ENCODE measurements around the gene MAP4. TPM values are rescaled to one million over a fixed set of nuclear protein-coding genes. Genes with fewer than 3 reads are reported as not detected.

The MAP4 gene
- total RNA-seq, 6 donors from 2014 or later: 106 to 199 (median 148) TPM

DNA sequence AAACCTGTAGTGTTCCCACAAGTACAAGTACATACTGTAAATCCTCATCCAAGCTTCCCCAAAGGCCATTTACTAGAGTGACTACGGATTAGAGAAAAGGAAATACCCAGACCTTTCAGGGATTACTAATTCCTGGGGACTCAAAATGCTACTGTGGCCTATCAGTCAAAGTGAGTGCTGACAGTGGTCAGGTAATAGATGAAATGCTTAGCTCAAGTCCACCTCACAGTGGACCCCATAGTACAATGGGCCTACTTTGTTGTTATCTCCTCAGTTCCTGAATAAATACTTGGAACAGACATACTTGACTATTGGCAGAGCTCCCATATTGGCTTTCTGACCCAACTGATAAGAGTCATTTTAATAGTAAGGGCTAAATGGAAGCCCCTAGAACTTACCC lies 61.6 kb downstream of the MAP4 start:
- Histone ChIP-seq H3K27me3 (no peaks in the 10 kb centered on the region), H3K4me1 (peaks cover 0 to 8% (median 3%) of the 10 kb centered on the region in 4 donors), H3K4me3 (no peak overlapping the region), H3K9me3 (no peaks in the 10 kb centered on the region), H3K36me3 (no peaks in the 10 kb centered on the region), H3K27ac (no peak overlapping the region)
- WGBS, 2 donors: 50 to 55% methylated on average over 1 of the region's 1 CpG
- no peak for TF ChIP-seq POLR2A (IDR thresholded peaks at IDR 0.05)
- TF ChIP-seq EP300 (IDR thresholded peaks at IDR 0.05): no peak
- TF ChIP-seq, protein P1, sequence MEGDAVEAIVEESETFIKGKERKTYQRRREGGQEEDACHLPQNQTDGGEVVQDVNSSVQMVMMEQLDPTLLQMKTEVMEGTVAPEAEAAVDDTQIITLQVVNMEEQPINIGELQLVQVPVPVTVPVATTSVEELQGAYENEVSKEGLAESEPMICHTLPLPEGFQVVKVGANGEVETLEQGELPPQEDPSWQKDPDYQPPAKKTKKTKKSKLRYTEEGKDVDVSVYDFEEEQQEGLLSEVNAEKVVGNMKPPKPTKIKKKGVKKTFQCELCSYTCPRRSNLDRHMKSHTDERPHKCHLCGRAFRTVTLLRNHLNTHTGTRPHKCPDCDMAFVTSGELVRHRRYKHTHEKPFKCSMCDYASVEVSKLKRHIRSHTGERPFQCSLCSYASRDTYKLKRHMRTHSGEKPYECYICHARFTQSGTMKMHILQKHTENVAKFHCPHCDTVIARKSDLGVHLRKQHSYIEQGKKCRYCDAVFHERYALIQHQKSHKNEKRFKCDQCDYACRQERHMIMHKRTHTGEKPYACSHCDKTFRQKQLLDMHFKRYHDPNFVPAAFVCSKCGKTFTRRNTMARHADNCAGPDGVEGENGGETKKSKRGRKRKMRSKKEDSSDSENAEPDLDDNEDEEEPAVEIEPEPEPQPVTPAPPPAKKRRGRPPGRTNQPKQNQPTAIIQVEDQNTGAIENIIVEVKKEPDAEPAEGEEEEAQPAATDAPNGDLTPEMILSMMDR (IDR thresholded peaks at IDR 0.05): no peak
- TF ChIP-seq POLR2AphosphoS5 (IDR thresholded peaks at IDR 0.05): no peak
- DNase-seq (no peak), ATAC-seq (ENCODE audit: low FRiP score in 2 of 2) (no peak)

DNA sequence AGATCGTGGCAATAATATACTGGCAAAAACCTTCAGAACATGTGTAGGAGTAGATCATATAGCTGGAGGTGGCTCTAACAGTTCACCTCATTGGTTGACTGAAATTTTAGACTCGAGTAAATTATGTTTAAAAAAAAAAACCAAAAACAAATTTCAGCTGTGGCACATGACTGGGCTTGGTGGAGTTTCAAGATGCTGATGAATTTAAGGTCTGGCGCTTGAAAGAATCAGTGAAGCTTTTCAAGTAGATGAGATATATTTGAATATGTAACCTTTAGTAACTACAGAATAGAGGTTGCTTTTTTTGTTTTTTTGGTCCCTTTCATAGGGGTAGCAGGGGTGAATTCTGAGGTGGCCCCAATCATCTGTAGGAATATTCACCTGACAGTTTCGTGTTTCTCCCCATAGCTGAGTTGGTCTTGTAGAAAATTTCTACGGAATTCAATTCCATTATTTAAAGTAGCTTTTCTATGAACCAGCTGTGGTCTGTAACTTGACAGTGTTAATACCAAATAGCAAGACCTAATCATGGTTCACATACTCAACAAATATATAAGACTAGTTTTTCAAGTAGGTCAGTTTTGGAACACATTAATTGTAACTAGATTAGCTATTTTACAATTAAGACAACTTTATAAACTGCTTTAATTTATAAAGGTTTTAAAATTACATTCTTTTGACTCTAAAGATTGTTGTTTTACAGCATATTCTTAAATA lies 65.6 kb downstream of the MAP4 start:
- DNase-seq (no peak), ATAC-seq (ENCODE audit: low FRiP score in 2 of 2) (no peak)
- Histone ChIP-seq H3K27ac (no peak overlapping the region), H3K27me3 (no peaks in the 10 kb centered on the region), H3K4me3 (no peak overlapping the region), H3K4me1 (peaks cover 0 to 8% (median 3%) of the 10 kb centered on the region in 4 donors), H3K9me3 (no peaks in the 10 kb centered on the region), H3K36me3 (no peaks in the 10 kb centered on the region)
- WGBS, 2 donors: 86 to 87% methylated on average over 5 of the region's 5 CpGs
- TF ChIP-seq POLR2AphosphoS5 (IDR thresholded peaks at IDR 0.05): no peak
- no peak for TF ChIP-seq POLR2A (IDR thresholded peaks at IDR 0.05)
- TF ChIP-seq EP300 (IDR thresholded peaks at IDR 0.05): no peak
- TF ChIP-seq, protein P1 (IDR thresholded peaks at IDR 0.05): no peak

DNA sequence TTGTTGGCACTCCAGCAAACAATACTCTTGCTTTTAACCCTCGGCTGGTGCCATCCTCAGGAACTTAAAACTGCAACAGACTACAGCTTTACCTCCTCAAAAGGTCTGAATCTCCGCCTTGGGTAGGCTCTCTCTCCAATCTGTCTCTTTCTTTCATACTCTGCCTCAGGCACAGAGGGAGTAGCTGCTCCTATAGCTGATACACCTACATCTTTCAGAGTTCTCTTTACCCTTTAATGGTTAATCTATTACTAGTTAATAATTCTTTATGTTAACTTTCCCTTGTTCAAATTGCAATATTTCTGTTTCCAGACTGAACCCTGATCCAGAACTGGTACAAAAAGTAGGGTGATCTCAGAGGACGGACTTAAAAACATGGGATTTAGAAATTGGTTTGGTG lies 66.2 kb downstream of the MAP4 start:
- WGBS, 2 donors: 80 to 95% methylated on average over 3 of the region's 3 CpGs
- Histone ChIP-seq H3K27me3 (no peaks in the 10 kb centered on the region), H3K36me3 (no peaks in the 10 kb centered on the region), H3K4me3 (no peak overlapping the region), H3K4me1 (peaks cover 0 to 6% (median 1%) of the 10 kb centered on the region in 4 donors), H3K27ac (no peak overlapping the region), H3K9me3 (no peaks in the 10 kb centered on the region)
- ATAC-seq (ENCODE audit: low FRiP score in 2 of 2) (no peak), DNase-seq (no peak)
- no peak for TF ChIP-seq POLR2A (IDR thresholded peaks at IDR 0.05)
- TF ChIP-seq, protein P1 (IDR thresholded peaks at IDR 0.05): no peak

DNA sequence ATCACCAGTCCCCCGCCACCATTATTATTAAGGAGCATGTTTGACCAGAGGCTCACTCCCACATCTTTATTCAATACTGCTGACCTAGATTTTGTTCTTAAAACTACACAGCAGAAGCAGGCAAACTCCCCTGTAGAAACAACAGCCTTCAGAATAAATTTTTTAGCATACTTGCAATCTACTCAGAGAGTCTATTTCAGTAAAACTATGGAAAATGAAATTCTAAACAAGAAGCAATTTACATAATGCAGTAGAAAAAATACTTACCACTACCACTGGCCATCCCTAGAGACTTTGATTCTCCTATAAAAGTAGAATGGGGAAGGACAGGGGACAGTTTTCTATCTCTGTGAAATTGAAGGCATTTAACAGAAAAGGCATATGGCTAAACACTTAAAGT lies 76.0 kb downstream of the MAP4 start:
- 67 to 73% methylated on average over 1 of the region's 1 CpG for WGBS, 2 donors

More for the DNA sequence above, 76.0 kb downstream of the MAP4 start:
- no peak overlapping the region for H3K4me3 ChIP-seq
- no peaks in the 10 kb centered on the region for H3K36me3 ChIP-seq
- H3K9me3 ChIP-seq: no peaks in the 10 kb centered on the region
- DNase-seq (no peak), ATAC-seq (ENCODE audit: low FRiP score in 2 of 2) (no peak)
- H3K4me1 ChIP-seq: no peaks in the 10 kb centered on the region
- TF ChIP-seq EP300 (IDR thresholded peaks at IDR 0.05) (no peak), POLR2A (IDR thresholded peaks at IDR 0.05) (no peak), POLR2AphosphoS5 (IDR thresholded peaks at IDR 0.05) (no peak)
- TF ChIP-seq, protein P1 (IDR thresholded peaks at IDR 0.05): no peak
- H3K27me3 ChIP-seq: no peaks in the 10 kb centered on the region
- no peak overlapping the region for H3K27ac ChIP-seq
